OCI-LY7 (cell line): ENCODE results near the gene DDAH1.

Source experiments
- CTCF ChIP-seq: fragments of 200-600 bp; sonication (generic); conservative IDR thresholded peaks from 2 replicates; pipeline ENCODE4 v1.5.1; 2014; ENCODE audit warnings: mild to moderate bottlenecking, antibody characterized with exemption, low read length, moderate library complexity, mixed read lengths
- EZH2phosphoT487 ChIP-seq: fragments of 200-600 bp; sonication (generic); IDR thresholded peaks from 2 replicates; pipeline ENCODE4 v1.6.1; 2018; ENCODE audit warnings: low read depth, borderline replicate concordance, mild to moderate bottlenecking, mixed run types, antibody characterized with exemption, low read length, moderate library complexity, mixed read lengths

- no peak for TF ChIP-seq CTCF
- TF ChIP-seq EZH2phosphoT487, result no peak
Measured at GRCh38 chr1:85417876-85418275, 47.1 kb downstream of the DDAH1 start.
